GM10847 (cell line): ENCODE measurements around the gene EXOC3L1.

Experiments used
- POLR2A ChIP-seq: IDR thresholded peaks from 2 replicates; pipeline ENCODE4 v1.6.1; 2011; ENCODE audit not compliant: insufficient read length; ENCODE audit errors: extremely low read depth

The EXOC3L1 gene, protein sequence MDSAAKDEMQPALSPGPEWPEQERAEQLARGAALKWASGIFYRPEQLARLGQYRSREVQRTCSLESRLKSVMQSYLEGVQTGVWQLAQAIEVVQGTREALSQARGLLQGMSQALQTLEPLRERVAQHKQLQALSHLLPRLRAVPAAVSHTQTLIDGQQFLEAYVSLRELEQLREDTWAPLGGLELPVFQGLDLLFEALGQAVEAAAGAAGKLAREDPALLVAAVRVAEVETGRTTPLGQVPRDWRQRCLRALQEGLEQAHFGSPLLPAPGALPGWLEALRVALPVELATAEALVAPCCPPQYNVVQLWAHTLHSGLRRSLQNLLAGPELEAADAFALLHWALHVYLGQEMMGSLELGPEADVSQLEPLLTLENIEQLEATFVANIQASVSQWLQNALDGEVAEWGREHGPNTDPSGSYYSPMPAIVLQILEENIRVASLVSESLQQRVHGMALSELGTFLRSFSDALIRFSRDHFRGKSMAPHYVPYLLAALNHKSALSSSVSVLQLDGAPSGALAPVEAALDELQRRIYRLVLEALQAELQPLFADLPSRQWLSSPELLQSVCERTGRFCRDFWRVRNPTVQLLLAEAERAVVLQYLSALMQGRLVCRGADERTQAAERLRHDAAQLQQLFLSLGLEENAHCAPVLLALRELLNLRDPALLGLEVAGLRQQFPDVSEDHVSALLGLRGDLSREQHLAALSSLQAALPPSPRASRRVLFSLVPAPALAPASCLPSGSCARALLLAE

DNA sequence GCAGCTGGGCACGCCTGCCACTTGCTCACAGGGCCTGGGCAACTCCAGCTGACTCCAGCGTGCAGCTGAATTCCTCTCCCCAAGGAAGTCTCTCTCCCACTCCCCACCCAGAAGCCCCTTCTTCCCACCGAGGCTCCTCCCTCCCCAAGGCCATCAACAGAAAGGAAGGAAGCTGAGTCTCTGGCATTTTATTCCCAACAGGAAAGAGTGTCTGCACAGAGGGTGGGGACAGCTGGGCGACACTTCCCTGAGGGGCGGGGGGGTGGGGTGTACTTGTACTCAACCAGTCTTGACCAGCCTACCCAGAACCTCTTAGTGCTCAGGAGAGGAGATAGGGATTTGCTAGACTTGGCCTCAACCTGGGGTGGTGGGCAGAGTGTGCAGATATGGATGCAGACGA is at the start of gene EXOC3L1:
Gene EXOC3L1 (minus strand): TSS at position 96 of the 400 bp plus-strand sequence. CDS start 460 bp downstream, outside the sequence.
- no peak for TF ChIP-seq POLR2A

DNA sequence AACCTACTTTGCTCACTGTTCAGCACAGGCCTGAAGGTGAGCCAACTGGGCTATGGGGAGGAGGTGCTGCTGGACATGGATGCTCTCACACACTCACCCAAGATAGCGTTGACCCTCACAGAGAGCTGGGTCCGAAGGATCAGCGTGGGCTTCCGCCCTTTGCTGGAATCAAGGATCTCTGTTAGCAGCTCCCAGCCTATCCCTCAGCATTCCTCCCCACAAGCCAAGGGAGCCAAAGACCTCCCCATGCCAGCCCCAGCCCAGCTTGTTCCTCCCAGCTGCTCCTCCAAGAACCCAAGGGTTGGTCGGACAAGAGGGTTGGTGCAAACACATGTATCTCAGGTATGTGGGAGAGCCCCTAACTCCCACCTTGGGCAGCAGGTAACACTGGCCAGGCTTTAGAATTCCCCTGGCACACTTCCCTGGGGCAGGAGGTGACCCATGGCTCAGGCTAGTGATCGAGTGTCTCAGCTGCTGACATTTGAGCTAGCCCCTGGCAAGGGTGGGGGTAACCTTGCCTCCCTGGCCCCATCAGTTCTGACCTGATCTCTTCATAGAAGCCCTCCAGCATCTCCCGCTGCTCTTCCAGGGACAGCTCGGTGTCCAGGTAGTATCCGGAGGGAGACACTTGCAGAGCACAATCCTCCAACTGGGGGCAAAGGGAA is 49.0 kb upstream of the EXOC3L1 start:
- no peak for TF ChIP-seq POLR2A

DNA sequence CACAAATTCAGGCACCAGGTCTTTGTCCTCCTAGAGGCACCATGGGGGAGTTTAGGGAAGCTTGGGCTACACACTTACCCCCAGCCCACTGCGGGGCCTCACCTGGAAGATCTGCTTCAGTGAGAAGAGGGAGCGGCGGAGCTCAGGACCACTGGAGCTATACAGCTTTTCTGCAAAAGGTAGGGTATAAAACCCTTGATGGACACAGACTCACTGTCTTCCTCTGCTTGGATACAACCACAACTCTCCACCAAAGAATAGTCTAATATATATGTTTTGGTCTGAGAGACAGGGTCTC is 48.3 kb upstream of the EXOC3L1 start:
- TF ChIP-seq POLR2A = no peak

DNA sequence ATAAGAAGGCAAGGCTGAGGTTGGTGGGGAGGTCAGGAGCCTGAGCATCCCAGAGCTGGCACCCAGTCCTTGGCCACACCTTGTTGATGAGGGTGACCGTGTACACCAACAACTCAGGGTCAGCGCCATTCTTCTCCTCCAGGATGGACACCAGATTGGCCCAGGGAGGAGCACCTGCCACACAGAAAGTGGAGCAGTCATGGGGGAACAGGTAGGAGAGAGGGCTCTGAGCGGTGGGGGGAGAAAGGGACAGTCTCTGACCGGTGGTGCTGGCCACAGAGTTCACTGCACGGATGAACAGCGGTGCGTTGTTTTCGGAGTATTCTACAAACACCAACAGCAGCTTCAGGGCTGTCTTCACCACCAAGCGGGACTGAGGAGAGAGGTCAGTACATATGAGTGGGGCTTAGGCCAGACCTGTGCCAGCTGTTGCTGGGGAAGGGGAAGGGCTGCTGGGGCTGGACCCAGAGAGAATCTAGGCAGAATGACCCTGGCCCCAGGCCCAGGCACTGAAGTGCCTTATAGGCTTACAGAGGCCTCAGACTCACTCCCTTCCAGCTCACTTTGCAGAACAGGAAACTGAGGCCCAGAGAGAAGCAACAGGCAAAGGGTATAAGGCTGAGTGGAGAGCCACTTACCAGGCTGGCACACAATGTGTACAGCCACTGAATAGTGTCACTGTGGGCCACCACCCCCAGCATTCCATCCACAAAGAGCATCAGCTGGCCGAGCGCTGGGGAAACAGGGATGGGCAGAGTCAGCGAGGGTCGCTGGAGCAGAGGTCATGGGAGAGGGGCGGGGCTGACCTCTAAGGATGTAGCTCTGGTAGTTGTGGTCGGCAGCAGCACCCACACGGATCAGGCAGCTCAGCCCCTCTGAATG is 47.7 kb upstream of the EXOC3L1 start:
- TF ChIP-seq POLR2A = no peak

DNA sequence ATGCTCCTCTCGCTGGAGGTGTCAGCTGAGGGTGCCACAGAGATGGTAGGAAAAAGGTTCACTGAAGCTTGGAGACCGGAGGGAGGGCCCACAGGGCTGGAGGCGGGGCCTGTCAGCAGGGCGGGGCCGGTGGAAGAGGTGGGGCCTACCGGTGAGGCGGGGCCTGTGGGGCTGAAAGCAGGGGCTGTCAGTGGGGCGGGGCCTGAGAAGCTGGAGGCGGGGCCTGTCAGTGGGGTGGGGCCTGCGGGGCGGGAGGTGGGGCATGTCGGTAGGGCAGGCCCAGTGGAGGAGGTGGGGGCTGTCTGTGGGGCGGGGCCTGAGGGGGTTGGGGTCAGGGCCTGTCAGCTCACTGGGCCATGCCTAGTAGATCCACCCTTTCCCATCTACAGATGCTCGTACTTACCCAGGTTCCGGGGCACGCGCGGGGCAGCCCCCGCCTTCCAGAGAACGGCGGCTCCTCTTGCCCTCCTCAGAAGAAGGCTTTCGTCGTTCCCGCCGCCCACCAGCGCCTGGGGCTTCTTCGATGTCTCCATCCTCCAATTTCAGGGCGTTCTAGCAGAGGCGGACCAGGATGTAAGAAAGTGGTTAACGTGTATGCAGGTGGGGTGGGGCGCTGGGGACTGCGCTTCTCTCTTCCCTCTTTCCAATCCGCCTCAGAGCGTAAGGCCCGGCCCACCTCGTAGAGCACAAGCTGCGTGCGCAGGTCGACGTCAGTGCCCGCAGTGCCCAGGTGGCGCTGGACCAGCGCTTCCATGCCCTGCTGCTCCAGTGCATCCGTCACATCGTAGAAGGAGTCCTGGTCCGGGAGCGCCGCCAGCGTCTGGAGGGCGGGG is 46.8 kb upstream of the EXOC3L1 start:
- TF ChIP-seq POLR2A = no peak

DNA sequence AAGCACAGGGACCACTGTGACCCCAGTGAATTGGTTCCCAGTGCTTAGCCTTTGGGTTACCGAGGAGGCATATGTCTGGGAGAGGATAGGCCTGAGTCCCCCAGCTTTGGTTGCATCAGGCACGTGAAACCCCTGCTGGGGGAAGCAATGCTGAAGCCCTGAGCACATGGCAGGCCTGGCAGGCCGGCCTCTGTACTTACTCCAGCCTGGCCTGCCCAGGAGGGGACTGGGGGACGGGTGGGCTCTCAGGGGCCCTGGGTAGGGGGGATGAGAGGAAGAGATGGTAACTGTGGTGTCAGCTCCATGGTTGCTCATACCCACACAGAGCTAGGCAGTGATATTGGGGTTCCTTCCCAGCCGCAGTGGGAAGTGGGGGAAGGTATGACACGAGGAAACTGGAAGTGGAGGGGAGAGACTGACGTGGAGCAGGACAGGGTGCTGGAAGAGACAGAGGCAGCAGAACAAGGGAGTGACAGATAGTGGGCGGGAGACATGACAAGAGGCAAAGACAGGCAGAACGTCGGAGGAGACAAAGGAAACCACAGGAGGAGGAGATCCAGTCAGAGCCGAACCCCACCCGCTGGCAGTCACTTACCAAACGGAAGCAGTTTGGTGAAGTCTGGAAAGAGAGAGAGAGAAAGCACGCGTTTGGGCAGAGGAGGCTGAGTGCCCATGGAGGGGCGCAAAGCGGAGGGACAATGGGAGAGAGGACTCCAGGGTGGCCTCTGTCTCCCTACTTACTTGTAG is 46.1 kb upstream of the EXOC3L1 start:
- TF ChIP-seq POLR2A = no peak

DNA sequence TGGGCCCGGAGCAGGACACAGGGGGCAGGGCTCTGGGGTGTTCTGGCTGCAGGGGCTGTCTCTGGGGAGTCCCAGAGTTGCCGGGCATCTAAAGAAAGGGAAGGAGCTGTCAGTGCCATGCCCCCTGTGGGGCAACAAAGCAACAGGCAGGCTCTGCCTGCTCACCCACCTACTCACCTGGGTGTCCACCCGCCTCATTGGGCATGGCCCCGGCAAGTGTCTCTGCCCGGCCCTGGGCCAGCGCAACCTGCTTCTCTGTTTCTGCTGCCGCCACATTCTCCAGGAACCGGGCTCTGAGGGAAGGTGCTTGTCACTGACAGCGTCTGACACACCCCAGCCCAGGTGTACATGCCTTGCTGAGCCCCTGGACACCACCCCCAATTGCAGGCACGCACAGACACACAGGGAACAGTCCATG is 44.3 kb upstream of the EXOC3L1 start:
- no peak for TF ChIP-seq POLR2A

DNA sequence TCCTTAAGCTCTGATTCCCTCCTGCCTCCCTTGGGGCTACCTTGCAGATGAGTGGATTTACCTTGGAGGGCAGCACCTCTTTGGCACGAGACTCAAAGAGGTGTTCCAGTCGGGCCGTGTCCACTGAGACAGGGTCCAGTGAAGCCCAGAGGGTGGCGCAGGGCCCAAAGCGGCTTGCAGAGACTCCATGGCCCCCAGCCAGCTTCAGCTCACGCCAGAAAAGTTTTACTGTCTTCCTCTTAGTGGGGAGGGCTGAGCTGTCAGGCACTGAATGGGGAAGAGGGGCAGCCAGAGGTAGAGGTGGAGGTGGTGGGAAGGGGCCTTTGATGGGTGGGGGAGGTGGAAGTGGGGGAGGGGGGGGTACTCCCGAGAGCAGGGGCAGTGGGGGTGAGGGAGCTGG is 43.7 kb upstream of the EXOC3L1 start:
- no peak for TF ChIP-seq POLR2A

DNA sequence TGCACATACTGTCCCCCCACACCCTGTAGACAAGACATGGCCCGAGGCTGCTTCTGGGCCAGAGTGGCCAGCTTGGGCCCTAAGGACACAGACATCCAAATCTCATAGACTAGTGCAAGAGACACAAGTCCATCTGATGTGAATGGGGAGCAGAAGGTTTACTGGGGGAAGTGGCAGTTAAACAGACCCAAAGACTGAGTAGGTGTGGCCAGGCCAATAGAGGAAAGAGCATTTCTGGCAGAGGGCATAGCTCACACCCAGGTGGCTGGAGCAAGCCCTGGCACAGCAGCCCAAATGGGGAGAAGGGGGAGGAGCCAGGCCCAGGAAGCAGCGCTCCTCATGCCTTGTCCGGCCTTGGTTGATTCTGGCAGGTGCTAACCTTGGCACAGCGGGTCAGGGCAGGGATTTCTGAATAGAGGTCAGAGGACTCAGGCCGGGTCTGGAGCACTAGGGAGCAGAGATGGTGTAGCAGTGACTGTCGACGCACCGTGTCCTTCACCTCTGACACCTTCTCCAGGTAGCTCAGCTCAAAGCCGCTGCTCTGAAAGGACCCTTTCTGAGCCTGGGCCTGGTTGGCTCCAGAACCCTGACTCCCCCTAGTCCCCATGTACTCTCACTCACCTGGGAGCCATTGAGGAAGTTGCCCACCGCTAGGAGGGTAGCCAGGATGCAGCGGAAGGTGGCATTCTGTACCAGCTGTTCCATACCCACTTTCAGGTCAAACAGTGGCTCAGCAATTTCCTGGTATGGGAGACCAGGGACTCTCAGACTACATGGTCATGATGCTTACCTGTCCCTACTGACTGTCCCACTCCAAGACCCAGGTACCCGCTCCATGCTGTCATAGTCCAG is 41.1 kb upstream of the EXOC3L1 start:
- TF ChIP-seq POLR2A = no peak

DNA sequence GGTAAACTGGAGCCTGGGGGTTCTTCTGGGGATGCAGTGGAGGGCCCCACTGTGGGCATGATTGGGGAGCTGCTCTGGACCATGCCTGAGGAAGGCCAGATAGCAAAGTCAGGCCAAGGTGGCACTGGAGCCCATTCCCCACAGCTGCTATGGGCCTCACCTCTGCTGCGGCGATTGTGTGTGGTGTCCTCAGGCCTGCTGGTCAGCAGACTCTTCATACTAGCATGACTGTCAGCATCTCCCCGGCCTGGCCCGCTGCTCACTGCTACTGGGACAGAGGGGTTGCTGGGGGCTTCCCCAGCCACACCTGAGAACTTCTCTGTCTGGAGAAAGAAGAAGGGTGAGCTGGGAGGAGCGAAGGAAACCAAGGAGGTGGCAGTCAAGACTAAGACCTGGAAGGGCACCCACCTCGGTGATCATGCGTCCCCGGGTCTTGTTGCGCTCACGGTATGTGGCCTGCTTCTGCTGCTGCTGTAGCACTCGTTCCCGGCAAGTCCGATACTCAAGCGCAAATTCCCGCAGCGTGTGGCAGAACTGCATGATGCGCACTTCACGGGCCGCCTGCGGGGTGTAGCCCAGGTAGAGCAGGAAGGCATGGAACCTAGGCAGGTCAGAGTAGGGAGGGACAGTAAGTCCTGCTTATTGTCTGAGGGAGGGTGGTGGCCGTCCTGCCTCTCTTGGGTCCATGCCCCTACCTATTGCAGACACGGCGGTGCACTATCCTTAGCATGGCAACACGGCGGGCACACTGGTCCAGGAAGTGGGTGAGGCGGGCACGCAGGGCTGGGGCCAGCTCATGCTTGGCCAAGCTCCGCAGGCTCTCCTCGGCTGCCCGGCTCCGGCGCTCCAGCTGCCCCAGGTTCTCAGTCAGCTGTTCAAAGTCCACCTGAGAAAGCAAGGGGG is 40.2 kb upstream of the EXOC3L1 start:
- TF ChIP-seq POLR2A = no peak

DNA sequence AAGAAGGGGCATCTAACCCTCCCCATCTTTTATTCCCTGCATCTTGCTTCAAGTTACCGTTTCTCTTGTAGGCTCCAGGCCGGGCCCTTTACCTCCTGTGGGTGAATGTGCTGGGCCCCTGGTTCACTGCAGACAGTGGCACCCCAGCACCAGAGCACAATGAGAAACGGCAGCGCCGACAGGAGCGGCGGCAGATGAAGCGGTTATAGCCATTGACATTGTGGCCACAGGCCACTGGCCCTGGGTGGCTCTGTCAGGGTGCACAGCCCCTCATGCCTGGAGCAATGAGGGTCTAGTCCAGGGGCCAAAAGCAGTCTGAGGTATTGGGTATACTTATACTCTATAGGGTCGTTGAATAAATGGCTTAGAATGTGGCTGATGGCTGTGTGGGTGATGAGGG is 39.0 kb upstream of the EXOC3L1 start:
- TF ChIP-seq POLR2A = no peak

DNA sequence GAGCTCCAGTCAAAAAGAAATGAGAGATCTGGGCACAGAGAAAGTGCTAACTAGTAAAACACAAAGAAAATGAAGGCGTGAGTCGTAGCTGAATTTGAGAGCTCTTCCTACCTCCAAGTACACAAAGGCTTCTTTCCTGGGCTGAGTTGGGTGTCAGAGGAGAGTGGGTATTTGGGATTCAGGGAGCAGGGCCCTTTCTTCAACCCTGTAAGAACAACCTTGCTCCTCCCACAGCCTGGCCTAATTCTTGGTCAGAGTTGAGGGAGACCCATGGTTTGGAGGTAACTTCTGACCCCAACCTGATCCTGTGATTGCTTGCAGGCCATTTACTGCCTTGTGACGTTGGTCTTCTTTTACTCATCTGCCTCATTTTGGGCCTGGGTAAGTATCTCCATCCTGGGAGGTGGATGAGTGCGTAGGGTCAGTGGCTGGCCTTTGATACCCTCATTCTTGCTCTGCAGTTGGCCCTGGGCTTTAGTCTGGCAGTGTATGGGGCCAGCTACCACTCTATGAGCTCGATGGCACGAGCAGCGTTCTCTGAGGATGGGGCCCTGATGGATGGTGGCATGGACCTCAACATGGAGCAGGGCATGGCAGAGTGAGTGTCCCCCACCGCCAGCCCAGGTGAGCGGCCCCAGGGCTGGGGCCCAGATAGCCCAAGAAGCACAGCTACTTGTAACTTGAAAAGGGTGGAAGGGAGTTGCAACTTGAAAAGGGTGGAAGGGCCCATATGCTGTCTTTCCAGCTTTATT is 38.3 kb upstream of the EXOC3L1 start:
- TF ChIP-seq POLR2A = no peak
